Myometrial cell (primary cell): ENCODE results near the gene MAP1LC3C. TPM values are rescaled to one million over a fixed set of nuclear protein-coding genes. Genes with fewer than 3 reads are reported as not detected.

Experiments used
- total RNA-seq: library from RNA; depleted of rRNA; stranded (reverse); fragments of >200 nt; gene quantifications from 2 replicates; pipeline ENCODE4 v1.2.3, GENCODE V29; 2015

The MAP1LC3C gene
- 1.7 TPM in 1 of 2 replicates, not detected in the other for total RNA-seq

GRCh38 chr1:241999026-241999425 lies at the start of gene MAP1LC3C:
TSS of gene MAP1LC3C (minus strand) at chr1:241999098. CDS start at chr1:241999008, 90 bp downstream.

GRCh38 chr1:241957692-241958494 lies 41.0 kb downstream of the MAP1LC3C start, which contains the start of gene BECN2:
TSS of gene BECN2 (plus strand) at chr1:241957767. CDS start at chr1:241957767, 0 bp downstream.

Other genes starting within 250 kb of the MAP1LC3C start
- gene EXO1, start 150.9 kb downstream of the MAP1LC3C start, total RNA-seq: 4.0 and 5.7 TPM in 2 replicates
- not detected in 2 replicates for gene BECN2, start 41.3 kb downstream of the MAP1LC3C start, total RNA-seq